Ecto neural progenitor cell (in vitro differentiated cells): Measurements from ENCODE around the gene OR6C75.
"Not testable (repeated sequence)": the region's sequence is repeated elsewhere in the genome, so short reads cannot be mapped to it uniquely, and the experiment has no call there.

Experiments used
- DNase-seq: peaks from one replicate; pipeline ENCODE4 v3.0.0-alpha.2; 2018; ENCODE audit warnings: low spot score

The OR6C75 gene

GRCh38 chr12:55362675-55363074 lies at the start of gene OR6C75:
OR6C75 (plus strand) TSS chr12:55362975; CDS start chr12:55365111, 2,136 bp downstream.
- no peak for DNase-seq

DNA sequence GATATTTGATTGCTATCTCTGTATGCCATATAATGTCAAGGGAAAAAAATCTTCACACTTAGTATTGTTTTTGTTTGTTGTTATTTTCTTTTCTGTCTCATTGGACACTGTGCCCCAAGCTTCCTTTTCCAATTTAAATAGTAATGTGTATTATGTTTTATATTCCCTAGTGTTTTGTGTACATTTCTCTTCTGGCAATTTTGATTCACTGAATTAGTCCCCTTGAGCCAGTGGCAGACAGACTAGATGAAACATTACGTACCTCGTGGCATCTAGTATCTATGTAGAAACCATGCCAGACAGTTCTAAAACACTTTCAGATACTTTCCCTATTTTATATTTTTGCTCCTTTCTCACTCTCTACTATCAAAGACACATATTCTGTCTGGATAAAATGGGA lies 48.7 kb upstream of the OR6C75 start, which contains the start of gene OR6C1:
TSS of gene OR6C1 (plus strand) at position 301 of the 400 bp plus-strand sequence. CDS start 6,257 bp downstream, outside the sequence.
- no peak for DNase-seq

- DNase-seq: no peak
Observed at GRCh38 chr12:55320201-55320600, 42.6 kb upstream of the OR6C75 start.

DNA sequence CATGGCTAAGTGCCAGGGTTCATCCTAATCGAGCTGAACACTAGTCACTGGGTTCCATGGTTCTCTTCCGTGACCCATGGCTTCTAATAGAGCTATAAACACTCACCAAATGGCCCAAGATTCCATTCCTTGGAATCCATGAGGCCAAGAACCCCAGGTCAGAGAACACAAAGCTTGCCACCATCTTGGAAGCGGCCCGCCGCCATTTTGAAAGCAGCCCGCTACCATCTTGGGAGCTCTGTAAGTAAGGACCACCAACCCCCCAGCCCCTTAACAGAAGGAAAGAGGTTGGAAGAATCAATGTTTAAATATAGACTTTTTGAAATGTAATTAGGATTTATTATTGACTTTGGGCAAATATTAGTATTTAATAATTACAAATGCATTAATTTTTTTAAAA lies 37.0 kb upstream of the OR6C75 start:
- not testable (repeated sequence) for DNase-seq

DNA sequence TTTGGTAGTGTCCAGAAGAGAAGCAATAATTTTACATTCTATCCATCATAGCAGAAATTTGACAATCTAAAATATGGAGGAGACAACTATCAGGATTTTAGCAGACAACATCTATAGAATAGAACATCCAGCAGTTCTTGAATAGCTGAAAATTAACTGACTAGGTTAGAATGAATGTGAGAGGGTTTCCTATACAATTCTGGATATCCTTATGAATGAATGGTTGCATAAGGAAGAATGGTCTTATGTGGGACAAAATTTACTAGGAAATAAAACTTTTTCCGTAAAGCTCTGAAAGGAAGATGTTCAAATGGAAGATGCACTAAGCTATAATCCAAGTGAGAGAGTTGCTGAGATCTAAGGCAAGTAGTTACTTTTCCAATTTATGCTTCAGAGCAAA lies 32.3 kb upstream of the OR6C75 start, which contains the start of gene OR6C3:
TSS of gene OR6C3 (plus strand) at position 301 of the 400 bp plus-strand sequence. CDS start 955 bp downstream, outside the sequence.
- no peak for DNase-seq

- DNase-seq: no peak
Observed at GRCh38 chr12:55336002-55336401, 26.8 kb upstream of the OR6C75 start.

DNA sequence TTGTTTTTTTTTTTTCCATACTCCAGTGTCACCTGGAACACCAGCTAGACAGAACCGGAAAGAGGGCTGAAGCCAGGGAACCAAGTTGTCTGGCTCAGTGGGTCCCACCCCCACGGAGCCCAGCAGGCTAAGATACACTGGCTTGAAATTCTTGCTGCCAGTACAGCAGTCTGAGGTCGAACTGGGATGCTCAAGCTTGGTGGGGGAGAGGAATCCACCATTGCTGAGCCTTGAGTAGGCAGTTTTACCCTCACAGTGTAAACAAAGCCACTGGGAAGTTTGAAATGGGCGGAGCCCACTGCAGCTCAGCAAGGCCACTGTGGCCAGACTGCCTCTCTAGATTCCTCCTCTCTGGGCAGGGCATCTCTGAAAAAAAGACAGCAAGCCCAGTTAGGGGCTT lies 7.4 kb upstream of the OR6C75 start:
- peak; percentile 60 for DNase-seq

- no peak for DNase-seq
Observed at GRCh38 chr12:55365086-55365485, 2.3 kb downstream of the OR6C75 start.

- no peak for DNase-seq
Observed at GRCh38 chr12:55372521-55372920, 9.7 kb downstream of the OR6C75 start.

GRCh38 chr12:55385891-55386290 lies 23.1 kb downstream of the OR6C75 start:
- DNase-seq: no peak

- DNase-seq: no peak
Observed at GRCh38 chr12:55392032-55392795, 29.4 kb downstream of the OR6C75 start.

DNA sequence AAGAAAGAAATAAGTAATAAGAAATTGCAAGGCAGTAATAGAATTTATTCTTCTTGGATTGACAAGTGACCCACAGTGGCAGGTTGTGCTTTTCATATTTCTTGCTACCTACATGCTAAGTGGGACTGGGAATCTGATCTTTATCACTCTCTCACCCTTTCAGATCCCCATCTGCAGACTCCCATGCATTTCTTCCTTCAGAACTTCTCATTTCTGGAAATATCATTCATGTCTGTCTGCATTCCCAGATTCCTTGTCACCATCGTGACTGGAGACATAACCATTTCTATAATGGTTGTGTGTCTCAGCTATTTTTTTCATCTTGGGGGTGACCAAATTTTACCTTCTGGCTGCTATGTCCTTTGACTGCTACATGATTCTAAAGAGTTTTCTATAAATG lies 33.6 kb downstream of the OR6C75 start:
- DNase-seq: no peak

- DNase-seq: no peak
Observed at GRCh38 chr12:55400229-55400628, 37.5 kb downstream of the OR6C75 start, which contains the start of gene OR6C65. OR6C65 (plus strand) TSS chr12:55400529; CDS start chr12:55400529, 0 bp downstream.

DNA sequence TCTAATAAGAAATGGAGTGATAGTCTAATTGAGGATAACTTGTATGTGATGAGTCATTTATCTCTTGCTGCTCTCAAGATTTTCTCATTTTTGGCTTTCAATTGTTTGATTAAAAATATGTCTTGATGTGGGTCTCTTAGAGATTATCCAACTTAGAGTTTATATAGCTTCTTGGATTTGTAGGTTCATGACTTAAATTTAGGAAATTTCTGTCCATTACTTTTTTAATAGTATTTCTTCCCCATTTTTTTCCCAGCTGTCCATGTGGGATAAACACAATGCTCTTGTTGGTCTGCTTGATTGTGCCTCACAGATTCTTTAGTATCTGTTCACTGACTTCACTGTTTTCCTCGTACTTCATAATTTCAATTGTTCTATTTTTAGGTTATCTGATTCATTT lies 45.1 kb downstream of the OR6C75 start:
- no peak for DNase-seq

GRCh38 chr12:55409133-55409532 lies 46.4 kb downstream of the OR6C75 start:
- not testable (repeated sequence) for DNase-seq

- DNase-seq: not testable (repeated sequence)
Observed at GRCh38 chr12:55412138-55412537, 49.4 kb downstream of the OR6C75 start.

GRCh38 chr12:55413498-55414388 lies 51.0 kb downstream of the OR6C75 start:
- not testable (repeated sequence) for DNase-seq

DNA sequence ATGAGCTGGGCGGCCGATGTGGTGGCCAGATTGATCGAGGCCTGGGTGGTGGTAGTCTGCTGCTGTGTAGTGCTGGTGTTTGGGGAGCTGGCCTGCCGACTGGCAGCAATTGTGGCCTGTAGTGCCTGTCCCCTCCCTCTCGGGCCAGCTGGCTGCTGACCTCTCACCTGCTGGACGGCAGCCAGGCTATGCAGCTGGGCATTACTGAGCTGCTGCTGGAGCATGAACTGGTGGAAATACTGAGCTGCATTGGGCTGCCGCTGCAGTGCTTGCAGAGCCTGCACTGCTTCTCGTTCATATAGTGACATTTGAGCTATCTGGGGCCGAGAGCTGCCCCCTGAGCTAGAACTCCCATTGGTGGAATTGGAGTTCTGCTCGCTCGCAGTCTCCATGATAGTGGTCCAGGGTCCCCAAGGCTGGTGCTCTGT lies 51.6 kb downstream of the OR6C75 start:
- peak; percentile 59 for DNase-seq

GRCh38 chr12:55414889-55415288 lies 52.1 kb downstream of the OR6C75 start:
- not testable (repeated sequence) for DNase-seq

DNA sequence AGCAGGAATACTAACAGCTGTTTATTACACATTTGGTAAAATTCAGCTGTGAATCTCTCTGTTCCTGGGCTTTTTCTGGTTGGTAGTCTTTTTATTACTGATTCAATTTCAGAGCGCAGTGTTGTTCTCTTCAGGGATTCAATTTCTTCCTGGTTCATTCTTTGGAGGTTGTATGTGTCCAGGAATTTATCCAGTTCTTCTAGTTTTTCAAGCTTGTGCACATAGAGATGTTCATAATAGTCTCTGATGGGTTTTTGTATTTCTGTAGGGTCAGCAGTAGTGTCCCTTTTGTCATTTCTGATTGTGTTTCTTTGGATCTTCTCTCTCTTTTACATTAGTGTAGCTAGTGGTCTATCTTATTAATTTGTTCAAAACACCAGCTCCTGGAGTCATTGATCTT lies 54.2 kb downstream of the OR6C75 start:
- no peak for DNase-seq
